HG03354 (cell line): ENCODE results near the gene SLC11A2.

Experiments used
- ATAC-seq: cut with Tn5 transposase; IDR thresholded peaks from one replicate; pipeline ENCODE4 v1.9.1; 2021; ENCODE audit warnings: mild to moderate bottlenecking; ENCODE audit not compliant: unreplicated experiment, poor library complexity, severe bottlenecking

SLC11A2 gene

DNA sequence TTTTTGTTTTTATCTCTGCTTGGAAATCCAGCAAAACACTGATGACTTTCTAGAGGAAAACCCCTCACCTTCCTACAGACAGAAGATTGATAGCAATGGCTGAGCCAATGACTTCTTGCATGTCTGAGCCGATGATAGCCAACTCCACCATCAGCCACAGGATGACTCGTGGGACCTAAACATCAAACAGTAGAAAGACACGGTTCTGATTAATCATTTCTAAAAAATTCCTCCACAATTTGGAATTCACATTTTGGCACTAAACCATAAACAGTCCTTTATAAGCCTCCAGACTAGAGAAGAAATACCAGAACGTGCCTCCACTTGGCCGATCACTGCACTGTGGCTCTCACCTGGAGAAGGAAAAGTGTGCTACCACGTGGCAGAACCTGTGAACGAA lies 25.9 kb downstream of the SLC11A2 start:
- no peak for ATAC-seq

DNA sequence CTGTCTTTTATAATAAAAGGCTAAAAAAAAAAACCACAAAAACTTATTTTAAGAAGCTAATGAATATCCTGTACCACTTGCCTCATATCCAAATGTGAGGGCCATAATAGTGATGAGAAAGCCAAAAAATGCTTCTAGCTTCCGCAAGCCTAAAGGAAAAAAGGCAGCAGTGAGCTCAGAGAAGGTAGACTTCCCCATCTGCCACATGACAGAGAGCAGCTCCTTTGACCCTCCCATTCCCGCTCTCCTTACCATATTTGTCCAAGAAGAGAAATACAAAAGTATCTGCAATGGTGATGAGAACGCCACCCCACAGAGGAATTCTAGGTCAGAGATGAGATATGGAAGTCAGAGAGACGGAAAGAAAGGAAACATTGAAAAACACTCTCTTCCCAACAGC lies 27.1 kb downstream of the SLC11A2 start:
- ATAC-seq, result no peak

DNA sequence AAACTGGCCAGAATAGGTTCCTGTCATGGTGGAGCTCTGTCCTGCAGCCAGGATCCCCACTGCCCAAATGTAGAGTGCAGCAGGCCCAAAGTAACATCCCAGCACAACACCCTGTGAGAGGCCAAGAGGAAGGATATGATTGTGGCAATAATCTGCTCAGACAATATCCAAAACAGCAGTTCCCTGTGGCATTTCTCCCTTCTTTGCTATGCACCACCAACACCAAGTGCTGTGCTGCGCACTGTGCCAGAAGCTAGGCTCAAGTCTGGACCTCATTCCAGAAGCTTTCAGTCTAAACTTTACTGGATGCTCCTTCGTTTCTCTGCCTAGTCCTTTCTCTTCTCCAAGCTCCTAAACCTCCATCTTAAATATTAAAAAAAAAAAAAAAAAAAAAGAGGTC lies 33.4 kb downstream of the SLC11A2 start:
- ATAC-seq, result no peak

DNA sequence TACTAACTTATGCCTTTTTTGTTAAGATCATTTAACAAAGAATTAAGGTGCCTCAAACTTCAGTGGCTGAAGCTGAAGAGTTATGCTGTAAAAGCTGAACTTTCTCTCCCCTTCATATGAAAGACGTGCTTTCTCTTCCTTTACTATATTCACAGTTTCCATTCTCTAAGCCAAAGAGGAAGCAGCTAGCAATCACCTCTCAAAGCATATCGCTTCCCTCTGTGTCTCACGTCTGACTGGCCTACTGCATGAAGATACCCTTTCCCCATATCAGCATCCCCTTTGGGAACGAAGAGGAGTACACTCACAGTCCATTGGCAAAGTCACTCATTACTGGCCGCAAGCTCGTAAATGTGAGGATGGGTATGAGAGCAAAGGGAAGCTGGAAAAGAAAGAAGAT lies 34.9 kb downstream of the SLC11A2 start:
- ATAC-seq, result no peak

DNA sequence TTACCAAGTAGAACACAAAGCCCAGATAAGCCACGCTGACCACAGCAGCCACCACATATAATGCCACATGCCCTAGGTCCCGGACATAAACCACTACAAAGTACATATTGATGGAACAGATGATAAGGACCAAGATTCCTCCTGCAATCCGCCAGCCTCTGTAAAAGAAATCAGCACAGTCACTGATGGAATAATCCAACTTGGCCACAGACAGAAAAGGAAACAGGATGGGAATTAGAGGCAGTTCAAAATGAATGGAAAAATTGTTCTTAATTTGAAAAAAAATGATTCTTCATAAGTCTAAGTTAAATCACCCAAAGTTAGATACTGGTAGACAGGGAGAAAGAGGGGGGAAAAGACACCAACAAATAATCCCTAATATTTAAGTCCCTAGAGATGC lies 35.4 kb downstream of the SLC11A2 start:
- ATAC-seq, result no peak

DNA sequence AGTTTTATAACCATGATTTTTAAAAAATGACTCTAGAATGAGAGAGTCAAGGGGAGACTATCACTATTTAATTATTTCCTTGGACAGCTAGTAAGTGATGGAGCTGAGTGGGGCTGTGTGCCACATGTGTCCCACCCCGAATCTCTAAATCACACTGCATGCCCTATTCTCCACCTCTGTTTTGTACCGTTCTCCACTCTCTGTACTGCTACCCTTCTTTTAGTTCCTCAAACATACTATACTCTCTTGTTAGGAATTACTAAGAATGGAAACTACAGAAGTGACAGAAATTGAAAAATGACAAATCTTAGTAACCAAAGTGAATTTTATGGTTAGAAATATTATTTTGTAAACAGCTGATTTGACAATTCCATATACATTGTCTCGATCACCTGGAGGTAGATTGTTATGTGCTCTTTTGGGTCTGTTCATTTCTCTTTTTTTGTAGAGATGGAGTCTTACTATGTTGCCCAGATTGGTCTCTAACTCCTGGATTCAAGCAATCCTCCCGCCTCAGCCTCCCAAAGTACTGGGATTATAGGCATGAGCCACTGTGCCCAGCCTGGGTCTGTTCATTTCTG lies 35.9 kb downstream of the SLC11A2 start:
- ATAC-seq, result no peak

DNA sequence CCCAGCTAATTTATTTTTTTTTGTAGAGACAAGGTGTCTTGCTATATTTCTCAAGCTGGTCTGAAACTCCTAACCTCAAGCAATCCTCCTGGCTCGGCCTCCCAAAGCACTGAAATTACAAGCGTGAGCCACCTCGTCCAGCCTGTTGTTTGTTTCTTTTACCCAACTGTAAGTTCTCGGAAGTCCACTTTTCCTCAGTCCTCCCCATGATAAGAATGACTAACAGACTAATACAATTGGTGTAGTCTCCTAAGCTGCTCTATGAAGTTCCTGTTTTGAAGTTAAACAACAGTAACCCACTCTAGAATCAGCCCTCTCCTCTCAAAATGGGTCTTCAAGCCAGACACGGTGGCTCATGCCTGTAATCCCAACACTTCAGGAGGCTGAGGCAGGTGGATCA lies 37.3 kb downstream of the SLC11A2 start:
- ATAC-seq, result no peak

DNA sequence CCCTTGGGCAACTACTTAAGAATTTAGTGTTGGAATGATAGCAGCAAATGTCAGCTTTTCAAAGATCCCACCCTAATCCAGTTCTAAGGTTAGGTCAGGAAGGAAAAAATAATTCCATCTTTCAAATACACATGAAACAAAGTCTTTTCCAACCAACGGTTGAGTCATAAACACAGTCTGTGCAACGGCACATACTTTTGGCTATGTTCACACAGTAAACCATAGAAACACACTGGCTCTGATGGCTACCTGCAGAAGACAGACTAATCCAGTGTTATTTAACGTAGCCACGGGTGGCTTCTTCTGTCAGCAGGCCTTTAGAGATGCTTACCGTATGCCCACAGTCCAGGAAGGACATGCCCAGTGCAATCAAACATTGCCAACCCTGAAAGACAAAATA lies 38.1 kb downstream of the SLC11A2 start:
- no peak for ATAC-seq

DNA sequence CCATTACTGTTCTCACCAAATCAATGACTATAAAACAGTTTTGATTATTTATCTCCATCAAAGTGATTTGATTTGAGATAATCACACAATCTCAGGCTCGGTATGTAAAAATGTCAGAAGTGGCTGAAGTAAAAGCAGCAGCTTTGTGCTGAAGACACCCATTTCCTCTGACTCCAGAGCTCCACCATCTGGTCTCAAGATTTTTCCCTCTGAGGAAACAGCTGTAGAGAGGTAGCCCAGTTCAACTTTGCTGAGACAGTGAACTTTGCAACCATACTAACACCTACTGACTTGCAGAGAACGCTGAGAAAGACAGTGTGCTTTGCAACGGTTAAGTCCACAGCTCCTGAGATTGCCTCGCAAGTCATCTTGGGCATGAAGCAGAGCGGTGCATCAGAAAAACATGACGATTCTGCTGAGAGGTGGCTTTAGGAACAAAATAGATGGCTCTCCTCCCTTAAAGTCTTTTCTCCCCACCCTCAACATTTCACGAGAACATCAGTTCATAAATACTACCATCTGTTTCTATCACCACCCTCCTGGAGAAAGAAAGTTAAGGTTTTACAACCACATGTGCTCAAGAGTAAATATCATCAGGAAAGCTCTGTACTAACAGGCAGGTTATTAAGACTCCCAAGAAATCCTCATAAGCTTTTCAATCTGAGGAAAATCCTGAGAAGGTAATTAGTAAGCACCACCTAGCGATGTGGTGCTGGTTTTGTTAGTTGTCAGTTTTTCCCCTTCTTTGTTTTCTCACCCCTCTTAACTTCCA lies 39.0 kb downstream of the SLC11A2 start:
- ATAC-seq, result no peak

DNA sequence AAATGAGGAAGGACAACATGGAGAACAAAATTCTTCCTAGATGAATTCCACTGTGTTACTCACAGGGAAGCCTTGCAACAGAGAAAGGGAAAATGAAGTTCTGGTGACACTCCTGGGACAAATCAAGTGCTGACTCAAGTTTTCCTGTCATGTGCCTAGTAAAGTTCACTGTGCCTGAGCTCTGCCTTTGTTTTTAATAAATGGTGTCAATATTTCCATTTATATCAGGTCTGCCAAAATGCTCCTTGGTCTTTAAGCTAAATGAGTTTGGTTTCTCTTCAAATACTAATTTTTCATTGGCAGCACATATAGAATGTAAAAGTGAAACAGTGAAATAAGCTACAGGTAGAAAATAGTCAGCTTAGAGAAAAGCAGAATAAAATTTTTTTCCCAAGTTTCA lies 40.9 kb downstream of the SLC11A2 start:
- no peak for ATAC-seq

DNA sequence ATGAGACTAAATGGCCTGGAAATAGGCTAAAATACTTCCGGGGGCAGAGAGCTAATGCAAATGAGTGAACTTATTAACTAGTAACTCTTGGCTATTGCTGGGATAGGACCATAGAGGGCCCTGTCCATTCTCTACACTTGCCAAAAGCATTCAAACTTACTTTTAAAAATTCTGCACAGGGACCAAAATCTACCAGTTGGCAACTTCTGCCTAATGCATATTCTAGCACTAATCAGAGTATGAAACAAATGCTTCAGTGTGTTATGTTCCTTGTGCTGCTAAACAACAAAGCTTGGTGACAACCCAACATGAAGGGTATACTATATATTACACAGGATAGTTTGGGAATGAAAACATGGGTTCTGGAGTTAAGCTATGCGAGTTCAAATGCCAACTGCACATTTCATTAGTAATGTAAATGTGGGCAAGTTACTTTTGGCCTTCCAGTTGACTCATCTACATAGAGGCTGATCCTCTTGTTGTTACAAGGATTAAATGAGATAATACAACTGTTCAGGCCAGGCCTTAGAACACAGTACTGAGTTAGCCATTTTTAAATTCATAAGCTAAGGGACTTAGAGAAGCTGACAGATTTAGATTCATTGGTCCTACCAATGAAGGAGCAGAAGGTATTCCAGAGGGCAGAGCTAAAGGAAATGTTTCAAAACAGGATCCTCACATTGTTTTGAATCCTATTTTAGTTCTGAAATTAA lies 41.4 kb downstream of the SLC11A2 start:
- ATAC-seq, result no peak

DNA sequence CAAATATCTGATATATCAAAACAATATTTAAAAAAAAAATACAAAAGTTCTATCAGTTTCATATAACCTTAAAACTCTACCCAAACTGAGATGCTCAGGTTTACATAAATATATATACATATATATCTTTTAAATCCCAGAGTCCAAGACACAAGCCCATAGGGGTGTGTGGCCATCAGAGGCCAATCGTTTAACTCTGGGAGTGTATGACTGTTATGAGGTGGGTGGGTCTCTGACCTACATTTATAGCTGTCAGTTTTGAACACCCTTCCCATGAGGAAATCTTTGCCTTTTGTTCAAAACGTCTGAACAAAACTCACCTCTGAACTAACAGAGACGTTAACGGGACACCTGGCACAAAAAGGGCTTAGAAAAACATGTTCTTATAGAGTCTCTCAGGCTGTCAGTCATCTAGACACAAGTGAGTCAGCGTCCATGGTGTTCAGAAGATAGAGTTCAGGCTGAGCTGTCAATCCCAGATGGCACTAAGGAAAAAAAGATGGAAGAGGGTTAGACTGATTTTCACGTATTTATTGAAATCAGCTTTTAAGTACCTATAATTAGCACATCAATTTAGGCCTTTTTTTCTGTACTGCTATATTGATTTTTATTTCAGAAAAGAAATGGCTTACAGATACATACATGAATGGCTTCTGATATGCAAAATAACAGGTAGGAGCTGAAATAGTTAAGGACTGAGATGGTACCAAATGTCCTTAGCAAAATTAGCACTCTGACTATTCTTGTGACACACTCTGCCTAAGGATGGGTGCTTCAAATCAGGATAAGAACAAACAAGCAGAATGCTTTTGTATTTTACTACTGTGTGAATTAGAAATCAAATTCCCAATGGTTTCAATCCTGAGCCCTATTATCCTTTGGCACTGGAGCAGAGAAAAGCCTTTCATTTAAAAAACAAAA lies 44.6 kb downstream of the SLC11A2 start:
- no peak for ATAC-seq

DNA sequence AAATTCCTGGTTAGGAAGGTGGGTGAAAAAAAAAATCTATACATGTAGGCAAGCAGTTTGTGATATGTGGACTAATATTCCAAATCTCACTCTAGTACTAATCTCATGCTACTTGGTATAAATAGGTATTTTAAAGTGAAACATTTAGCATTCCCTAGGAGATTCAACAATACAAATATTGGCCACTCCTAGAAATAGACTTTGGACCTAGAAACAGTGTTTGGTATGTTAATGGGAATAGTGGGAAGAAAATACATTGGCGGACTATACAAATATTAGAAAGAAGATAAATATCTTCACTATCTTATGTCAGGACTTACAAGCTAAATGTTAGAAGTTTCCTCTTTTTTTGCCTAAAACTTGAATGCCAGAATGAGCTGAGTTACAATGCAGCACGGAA lies 45.6 kb downstream of the SLC11A2 start:
- no peak for ATAC-seq

DNA sequence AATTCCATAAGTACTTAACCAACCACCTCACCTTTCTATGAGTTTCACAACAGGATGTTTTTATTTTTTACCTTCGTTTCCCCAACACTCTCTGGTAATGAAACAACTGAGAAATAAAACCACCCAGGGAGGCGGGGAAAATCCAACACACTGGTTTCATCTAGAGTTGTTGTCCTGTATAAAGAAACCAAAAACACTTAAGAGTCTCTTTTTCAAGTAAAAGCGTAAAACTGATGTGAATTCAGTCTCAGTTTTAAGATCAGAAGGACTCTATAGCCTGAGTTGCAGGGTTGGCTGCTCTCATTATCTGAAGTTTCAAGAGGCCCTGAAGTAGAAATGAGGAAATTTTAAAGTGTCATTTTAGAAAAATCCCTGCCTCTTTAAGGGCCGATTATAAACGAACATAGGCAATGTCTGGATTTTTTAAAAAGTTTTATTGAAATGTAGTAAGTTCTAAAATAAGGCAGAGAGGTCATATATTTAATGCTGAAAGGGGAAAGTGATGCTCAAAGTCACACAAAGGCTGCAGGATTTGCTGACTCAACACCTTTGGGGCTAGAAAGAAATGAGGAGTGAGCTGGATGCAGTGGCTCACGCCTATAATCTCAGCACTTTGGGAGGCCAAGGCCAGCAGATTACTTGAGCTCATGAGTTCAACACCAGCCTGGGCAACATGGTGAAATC lies 46.7 kb downstream of the SLC11A2 start:
- no peak for ATAC-seq

DNA sequence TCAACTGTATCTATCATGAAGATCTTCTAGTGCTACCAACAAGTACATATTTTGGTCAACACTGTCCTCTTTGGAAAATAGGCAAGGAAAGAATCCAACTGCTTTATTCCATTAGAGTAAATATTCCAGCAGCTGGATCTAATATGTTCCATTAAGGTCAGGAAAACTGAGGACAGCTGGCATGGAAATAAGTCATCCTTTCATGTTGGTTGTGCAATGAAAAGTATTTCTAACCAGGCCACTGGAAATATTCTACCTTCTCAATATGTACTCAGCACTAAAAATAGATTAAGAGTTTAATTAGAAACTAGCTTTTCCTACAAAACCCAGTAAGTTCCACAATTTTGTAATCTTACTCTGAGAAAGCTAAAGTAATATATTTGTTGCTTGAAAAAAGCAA lies 54.2 kb downstream of the SLC11A2 start:
- no peak for ATAC-seq

DNA sequence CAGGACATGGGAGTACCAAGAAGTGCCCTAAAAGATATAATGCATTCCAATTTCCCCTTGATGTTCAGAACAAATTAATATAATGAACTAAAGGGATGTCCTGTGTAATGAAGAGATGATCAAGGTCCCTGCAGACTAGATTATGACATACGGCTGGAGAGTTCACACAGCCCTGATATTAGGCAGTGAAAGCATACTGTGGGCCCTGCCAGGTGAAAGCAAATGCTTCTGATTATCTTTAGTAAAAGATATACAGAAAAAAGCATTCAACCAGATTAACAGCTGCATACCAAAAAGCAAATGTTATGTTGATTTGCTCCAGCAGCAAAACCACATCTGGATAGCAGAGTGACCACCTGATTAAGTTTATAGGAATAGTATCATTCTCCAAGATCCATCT lies 61.8 kb downstream of the SLC11A2 start:
- no peak for ATAC-seq

DNA sequence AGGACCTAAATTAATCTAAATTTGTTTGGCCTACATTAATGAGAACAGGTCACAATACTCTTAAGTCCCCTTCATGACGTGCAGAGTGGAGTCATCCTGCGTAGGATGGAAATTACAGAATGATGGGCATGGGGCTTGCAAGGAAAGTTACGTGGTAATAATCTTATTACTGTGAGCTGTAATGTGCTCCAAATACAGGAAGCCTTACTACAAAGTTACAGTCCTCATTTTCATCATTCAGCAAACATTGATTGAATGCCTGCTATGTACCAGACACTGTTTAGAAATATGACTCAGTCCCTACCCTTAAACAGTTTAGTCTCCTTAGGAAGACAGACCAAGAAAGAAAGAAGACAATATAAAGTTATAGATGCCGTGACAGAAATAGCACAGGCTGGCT lies 64.5 kb downstream of the SLC11A2 start:
- ATAC-seq, result no peak

DNA sequence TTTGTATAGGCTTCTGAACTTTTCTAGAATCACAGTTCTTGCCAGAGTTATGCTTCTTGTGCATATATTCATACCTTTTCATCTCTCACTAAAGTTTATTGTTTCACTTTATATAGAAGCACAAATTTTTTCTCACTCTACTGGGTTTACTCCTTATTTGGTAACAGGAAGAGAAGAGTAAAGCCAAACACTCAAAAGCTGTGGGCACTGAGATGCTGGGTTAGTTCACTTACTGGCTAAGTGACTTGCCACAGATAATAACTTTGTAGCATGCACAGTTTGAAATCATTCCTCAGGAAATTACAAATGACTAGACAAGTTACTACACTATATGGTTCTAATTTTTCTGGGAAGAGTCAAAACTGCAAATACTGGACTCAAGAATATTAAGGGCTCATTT lies 66.1 kb downstream of the SLC11A2 start:
- ATAC-seq, result no peak

DNA sequence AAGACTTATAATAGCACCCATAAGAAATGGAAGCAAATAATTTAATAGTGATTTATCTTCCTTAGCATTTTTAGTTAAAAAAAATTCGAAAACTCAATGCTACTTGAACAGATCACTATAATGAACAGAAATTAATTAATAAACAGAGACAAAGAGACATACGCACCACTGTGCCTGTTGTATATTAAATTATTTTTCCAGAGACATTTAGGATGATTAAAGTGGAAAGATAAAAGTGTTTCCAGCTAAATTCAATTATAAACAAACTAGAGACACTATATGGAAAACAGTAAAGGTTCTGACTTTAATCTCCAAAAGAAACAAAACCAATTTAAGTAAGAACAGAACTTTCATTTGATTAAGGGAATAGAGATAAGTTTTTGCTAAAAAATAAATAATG lies 70.5 kb downstream of the SLC11A2 start:
- no peak for ATAC-seq

DNA sequence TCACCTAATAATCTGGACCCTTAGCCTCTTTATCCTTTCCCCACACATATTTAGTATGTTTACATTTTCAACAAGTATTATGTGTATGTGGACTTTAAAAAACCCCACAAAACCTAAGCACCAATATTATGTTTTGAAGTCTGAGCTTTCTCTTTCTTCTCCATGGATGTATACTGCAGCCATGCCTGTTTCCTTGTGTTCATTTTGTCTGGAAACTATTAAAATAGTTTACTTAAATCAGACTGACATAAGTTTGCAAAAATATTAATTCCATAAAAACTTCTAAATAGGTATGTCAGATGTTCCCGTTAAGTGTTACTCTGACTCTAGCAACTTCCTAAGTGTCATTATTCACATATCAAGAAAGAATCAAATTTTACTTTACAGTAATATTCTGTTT lies 70.9 kb downstream of the SLC11A2 start:
- ATAC-seq, result no peak
